ENCODE measurements around the gene PITX1.

DNA sequence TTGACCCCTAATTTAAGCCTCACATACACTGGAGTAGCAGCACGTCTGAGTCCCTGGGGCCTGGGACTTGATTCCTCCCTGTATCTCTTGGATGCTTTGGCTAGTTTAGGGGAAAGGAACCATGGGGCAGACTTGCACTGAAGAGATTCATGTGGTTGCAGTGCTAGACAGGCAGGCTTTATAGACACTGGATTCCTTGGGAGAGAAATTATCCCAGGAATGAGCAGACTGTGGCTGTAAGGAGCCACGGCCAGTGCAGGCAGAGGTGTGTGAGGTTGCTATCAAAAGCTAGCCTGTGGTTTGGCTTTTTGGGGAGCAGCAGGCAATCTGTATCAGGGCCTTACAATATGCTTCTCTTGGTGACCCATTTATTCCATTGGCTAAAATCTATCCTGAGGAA lies 20.5 kb upstream of the PITX1 start:
- TF ChIP-seq, protein P1, sequence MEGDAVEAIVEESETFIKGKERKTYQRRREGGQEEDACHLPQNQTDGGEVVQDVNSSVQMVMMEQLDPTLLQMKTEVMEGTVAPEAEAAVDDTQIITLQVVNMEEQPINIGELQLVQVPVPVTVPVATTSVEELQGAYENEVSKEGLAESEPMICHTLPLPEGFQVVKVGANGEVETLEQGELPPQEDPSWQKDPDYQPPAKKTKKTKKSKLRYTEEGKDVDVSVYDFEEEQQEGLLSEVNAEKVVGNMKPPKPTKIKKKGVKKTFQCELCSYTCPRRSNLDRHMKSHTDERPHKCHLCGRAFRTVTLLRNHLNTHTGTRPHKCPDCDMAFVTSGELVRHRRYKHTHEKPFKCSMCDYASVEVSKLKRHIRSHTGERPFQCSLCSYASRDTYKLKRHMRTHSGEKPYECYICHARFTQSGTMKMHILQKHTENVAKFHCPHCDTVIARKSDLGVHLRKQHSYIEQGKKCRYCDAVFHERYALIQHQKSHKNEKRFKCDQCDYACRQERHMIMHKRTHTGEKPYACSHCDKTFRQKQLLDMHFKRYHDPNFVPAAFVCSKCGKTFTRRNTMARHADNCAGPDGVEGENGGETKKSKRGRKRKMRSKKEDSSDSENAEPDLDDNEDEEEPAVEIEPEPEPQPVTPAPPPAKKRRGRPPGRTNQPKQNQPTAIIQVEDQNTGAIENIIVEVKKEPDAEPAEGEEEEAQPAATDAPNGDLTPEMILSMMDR (IDR thresholded peaks at IDR 0.05), result no peak
- TF ChIP-seq POLR2A (IDR thresholded peaks at IDR 0.05), result no peak
